NCI-H345 treated with DMSO at 0.1 percent for 48 hours (cell line): ENCODE data around the gene SLC25A34.

Source experiments
- DNase-seq: peaks from one replicate; lab custom pipeline; 2025; ENCODE audit not compliant: unreplicated experiment; lab: John Stamatoyannopoulos, UW

SLC25A34 gene

DNA sequence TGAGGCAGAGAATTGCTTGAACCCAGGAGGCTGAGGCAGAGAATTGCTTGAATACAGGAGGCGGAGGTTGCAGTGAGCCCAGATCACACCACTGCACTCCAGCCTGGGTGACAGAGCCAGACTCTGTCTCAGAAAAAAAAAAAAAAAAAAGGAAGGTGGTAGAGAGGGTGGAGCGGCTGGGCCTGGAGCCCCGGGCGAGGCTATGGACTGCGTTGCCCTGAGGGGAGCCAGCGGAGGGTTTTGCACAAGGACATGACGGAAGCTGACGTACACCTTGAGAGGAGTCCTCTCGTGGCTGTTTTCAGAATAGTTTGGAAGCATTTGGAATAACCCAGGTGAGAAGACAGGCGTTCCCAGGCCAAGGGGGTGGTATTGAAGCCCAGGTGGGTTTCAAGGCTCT, 15.7 kb downstream of the SLC25A34 start:
- DNase-seq, result no peak

DNA sequence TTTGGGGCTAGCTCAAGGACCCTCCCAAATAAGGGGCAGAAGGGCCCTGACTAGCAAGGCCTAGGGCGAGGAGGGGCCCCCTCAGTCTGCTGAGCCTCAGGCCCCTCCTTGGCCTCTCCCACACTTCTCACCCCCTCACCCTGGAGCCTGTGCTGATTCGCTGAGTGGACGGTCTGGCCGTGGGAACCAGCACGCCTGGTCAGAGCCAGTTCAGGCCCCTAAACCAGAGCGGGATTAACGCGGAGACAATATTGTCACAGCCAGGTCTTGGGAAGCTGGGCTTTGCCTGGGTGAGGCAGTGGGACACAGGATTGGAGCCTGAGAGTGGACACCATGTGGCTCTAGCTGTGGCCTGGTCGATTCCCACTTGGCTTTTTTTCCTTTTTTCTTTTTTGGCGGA, 17.7 kb downstream of the SLC25A34 start:
- no peak for DNase-seq

DNA sequence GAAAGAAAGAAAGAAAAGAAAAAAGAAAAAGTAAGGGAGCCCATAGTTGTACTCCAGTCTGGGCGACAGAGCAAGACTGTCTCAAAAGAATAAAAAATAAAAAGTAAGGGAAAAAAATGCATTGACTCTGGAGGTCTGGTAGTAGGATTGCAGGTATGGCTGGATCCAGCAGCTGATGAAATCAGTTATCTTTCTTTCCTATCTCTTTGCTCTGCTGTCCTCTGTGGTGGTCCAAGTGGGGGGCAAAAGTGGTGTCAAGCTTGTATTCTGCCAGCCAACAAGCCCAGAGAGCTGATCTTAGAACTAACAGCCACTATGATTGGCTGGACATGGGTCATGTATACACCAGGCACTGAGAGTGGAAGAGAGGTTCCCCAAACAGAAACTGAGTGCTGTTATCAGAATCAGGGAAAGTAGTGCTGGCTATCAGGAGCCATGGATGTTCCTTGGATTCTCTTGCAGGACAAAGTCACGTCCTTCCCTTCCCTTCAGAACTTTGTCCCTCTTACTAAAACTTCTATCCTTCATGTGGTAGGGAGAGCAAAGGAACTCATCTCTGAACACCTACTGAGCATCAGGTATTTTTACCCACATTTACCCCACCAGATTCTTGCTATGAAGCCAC, 19.1 kb downstream of the SLC25A34 start:
- no peak for DNase-seq

DNA sequence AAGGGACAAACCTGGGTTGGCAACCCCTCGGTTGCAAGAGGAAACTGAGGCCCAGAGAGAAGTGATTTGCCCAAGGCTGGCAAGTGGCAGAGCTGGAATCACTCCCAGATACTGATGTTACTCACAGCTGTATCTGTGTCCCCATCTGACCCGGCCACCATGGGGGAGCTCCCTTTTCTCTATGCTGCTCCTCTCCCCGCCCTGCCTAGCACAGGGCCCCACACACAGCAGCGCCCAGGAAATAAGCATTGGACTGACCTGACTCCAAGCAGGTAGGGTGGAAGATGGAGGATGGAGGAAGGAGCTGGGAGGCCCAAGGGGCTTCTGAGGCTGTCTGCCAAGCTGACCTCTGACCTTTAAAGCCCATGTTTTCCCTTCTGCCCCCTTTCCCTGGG, 19.6 kb downstream of the SLC25A34 start:
- DNase-seq, result no peak

DNA sequence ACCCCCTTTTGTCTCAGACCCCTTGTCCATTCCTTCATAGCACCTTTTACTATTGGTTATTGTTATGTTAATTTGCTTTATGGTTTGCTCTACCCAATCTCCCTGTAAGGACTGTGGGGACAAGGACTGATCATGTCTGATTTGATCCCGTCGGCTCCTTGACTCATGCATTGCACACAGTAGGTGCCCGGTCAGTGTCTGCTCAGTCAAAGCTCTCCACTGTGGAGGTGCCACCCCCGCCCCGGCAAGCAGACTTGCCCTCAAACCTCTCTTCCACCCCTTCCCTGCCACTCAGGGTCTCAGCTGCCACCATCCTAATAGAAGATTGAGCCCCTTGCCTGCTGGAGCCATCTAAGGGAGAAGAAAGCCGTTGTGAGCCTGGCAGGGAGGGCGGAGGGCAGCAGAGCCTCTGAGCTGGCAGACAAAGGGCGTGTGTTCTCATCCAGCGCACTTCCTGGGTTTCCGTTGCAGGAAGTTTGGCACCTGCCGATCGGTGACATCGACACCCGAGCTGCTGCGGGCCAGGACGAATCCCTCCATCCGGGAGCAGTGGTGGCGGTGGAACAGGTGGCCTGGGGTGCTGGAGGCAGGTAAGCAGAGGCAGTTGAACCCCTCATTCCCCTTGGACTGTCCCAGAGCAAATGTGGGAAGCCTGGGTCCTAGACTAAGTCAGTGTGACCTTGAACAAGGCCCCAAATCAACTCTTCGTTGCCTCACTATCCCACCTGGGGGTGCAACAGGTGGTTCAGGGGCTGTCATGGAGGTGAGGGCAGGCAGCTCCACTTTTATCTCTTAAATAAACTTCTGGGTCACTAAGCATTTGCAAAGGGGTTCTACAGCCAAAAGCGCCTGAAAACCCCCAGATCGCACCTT, 20.3 kb downstream of the SLC25A34 start:
- no peak for DNase-seq

DNA sequence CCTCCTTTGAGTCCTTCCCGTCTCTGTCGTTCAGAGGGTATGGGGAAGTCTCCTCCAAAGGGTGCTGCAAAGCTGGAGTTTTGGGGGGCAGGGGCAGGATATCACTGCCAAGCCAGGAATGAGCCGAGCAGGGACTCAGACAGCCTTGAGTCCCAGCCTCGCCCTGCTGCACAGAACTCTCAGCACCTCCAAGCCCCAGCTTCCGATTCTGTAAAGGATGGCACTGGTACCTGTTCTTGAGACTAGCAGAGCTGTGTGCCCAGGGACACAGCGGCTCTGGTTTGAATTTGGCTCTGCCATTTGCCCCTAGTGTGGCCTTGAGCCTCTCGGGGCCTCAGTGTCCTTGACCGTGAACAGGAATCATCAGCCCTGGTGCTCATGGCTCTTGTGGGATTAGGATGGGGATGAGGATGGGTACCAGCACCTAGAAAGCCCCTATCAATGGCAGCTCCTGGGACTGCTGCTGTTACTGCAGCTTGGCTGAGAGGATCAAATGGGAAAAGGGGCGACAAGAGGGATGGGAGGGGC, 21.0 kb downstream of the SLC25A34 start:
- no peak for DNase-seq

DNA sequence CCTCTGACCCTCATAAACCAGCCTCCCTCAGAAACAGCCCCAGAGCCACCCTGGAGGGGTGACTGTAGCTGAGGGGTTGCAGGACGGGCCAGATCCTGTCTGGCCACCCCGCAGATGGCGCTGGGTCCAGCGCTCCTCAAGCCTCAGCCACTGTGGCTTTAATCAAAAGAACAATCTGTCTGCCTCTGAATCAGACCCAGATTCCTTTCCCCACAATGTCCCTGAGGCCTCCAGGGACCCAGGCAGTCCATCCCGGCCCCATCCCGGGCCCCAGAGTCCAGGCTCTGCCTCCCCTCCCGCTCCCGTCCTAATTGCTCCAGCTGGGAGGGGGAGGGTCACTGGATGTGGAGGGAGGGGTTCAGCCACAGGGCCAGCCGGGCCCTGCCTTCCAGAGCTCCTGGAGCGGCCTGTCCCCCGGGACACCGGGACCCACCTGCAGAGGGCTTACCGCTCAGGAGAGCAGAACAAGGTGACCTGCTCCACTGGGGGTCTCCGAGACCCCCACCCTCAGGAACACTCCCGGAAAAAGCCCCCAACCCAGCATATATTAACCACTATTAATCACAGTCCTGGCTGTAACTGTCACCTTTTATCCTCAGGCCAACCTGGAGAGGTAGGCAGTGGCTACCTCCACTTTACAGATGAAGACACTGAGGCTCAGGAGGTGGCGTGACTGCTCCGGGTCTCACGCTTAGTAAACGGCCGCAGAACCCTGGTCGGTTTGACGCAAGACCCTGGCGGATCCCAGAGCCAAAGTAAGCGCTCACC, 21.7 kb downstream of the SLC25A34 start:
- DNase-seq, result no peak

DNA sequence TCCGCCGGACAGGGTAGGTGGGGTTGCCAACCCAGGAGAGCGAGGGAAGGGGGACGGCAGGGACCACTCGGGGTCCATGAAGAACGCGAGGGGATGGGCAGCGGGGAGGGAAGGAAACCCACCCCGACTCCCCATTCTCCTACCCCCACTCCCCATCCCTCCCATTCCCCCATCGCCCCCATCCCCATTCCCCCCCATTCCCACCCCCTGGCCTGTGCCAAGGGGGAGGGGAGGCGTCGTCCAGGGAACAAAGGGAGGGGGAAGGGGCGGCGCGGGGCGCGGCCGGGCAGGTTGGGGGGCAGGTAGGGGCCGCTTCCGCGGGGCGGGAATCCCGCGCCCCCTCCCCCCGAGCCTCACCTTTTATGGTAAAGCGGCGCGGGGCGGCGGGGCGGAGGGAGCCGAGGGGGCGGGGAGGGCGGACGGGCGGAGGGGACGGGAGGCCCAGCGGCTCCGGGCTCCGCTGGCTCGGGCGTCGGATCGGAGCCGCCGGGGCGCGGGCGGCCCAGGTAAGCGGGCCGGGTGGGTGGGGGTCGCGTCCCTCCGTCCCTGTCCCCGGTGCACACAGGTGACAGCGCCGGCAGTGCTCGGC, 22.4 kb downstream of the SLC25A34 start, which contains the start of gene FBLIM1:
Gene FBLIM1, plus strand, starts transcription at position 453 of the 589 bp plus-strand sequence. CDS start 6,189 bp downstream, outside the sequence.
- no peak for DNase-seq

DNA sequence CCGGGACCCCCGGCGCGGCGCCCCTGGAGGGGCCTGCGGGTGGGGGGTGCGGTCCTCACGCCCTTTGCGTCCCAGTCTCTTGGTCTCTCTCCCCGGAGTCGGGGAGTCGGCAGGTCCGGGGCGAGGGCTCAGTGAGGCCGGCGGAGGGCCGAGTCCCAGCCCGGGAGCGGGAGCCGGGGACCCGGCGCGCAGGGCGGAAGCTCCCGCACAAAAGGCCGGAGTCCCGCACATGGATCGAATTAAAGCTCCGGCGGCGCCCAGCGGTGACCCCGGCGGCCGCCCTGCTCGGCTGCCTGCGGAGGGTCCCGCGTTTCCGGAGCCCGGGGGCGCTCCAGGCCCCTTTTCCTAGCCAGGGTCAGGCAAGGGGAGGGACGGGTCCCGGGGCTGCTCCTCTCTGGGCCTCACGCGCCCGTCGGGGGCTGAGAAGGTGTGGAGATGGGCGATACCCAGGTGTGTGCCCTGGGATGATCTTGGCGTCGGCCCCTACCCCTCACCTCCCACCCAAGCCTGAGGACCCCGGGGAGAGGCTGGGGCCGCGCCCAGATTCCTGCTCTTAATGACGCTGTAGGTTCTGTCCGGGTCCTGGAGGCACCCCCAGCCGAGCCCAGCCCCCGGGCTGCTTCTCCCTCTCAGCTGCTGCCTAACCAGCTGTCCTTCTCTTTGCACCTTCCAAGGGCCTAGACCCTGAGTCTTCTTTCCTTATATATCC, 23.0 kb downstream of the SLC25A34 start:
- no peak for DNase-seq

DNA sequence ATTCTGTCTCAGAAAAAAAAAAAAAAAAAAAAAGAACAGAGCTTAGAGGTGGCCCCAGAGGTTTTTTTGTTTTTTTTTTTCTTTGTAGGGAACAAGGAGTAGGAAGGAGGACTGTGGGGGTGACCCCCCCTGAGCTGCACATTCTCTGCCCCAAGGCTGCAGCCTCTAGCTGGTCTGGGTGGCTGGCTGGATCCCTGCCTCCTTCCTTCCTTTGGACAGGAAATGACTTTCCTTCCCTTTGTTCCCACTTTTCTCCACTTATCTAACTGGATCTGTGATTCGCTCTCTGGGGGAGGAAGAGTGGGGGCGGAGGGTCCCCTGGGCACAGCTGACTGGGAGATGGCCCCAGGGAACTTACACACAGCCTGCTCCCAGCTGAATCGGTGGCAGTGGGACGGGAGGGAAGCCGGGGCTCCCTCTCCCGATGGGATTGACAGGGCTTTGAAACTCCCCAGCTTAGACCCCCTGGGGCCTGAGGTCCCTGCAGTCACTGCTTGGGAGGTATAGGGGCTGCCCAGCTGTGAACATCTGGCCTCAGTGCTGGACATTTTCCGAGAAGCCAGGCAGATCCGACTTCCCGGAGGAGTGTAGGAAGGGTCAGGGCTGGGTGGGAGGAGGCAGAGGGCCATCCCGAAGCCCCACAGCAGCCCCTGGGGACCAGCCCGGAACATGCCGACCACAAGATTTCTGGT, 24.6 kb downstream of the SLC25A34 start:
- no peak for DNase-seq

DNA sequence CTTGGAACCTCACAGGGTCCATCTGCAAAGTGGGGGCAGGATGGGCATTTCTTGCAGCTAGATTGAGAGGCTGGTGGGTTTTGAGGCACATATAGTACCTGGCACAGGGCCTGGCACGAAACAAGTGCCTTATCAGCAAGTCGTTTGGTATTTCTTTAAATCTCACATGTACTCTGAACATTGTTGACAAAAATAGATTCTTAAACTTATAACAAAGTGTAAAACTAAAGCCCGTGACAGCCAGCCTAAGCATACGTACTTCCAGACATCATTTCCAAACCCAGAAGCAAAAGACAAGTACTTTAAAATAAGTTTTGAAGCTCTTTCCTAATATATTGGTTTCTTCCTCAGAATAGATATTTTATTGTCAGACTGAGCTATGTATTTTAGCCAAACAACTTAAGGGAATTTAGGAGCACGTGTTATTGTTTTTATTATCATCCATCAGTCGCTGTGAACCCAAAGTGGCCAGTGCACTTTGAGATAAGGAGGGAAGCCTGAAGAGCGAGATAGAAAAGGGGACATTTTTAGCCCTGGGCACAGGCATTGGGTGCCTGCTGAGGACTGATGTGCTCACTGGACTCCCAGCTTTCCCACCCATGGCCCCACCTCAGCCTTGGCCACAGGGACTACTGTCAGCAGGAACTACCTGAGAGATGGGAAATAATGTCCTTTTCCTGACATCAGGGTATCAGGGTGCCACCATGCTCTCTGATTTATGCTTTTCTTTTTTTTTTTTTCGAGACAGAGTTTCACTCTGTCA, 25.5 kb downstream of the SLC25A34 start:
- no peak for DNase-seq

DNA sequence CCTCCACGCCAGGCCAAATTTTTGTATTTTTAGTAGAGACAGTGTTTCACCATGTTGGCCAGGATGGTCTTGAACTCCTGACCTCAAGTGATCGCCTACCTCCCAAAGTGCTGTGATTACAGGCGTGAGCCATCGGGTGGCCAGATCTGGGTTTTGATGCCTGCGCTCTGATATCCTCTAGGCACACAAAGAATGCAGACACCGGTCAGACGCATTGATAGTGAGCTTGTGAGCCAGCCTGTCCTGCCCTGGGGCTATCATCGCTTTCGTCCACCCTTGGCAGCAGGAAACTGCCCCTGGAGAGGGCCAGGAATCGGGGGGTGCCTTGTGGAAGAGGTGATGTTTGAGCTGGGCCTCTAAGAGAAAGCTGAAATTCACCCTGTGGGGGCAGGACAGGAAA, 26.5 kb downstream of the SLC25A34 start:
- DNase-seq, result no peak

DNA sequence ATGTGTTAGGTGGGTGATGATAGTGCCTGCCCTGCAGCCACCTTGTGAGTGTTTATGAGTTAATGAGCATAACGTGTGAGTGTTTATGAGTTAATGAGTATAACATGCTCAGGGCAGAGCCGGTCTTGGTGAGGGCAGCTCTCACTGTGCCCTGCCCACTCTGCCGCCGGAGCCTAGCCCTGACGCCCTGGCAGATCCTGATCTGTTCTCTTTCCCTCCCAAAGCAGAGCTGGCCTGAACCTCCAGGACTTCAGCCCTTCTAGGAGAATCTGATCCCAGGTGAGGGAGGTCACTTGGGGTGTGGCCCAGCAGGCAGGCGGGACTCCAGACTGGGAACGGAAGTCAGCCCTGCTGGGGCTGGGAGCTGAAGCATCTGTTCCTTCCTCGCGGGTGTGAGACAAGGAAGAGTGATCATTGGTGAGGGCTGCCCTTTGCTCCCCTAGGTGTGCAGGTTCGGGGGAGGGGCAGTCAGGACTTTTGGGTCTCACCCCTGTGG, 28.3 kb downstream of the SLC25A34 start:
- DNase-seq, result no peak

DNA sequence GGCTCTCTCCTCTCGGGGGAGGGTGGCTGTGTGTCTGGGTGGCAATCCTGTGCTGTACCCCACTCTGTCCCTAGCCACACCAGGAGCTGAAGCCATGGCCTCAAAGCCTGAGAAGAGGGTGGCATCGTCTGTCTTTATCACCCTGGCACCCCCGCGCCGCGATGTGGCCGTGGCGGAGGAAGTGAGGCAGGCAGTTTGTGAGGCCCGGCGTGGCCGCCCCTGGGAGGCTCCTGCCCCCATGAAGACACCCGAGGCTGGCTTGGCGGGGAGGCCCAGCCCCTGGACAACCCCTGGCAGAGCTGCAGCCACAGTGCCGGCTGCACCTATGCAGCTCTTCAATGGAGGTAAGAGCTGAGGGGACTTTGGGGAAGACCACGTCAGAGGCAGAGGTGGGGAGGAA, 28.8 kb downstream of the SLC25A34 start:
- no peak for DNase-seq

DNA sequence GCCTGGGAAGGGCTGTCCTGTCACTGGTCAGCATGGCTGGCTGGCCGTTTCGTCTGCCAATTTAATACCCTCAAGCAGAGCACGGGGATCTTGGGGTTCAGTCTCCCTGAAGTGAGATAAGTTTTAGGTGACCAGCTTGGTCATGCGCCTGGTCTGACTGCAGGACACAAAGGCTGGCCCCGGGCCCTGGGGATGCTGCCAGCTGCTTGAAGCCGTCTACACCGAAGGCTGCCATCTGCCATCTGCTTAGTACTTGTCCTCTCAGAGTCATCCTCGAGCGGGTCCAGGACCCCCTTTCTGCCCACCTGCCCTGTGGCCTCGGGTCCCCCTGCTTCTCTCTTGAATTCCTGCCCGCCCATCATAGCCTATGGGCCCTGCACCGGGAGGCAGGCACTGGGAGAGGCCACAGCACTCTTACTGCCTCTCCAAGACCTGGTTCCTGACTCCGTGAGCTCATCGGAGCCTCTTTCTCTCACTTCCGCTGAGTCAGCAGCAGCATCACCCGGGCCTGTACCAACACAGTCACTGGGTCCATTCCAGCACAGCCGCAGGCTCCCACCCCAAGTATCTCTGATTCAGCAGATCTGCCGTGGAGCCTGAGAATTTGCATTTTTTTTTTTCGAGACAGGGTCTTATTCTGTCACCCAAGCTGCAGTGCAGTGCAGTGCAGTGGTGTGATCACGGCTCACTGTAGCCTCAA, 29.6 kb downstream of the SLC25A34 start:
- DNase-seq, result no peak

DNA sequence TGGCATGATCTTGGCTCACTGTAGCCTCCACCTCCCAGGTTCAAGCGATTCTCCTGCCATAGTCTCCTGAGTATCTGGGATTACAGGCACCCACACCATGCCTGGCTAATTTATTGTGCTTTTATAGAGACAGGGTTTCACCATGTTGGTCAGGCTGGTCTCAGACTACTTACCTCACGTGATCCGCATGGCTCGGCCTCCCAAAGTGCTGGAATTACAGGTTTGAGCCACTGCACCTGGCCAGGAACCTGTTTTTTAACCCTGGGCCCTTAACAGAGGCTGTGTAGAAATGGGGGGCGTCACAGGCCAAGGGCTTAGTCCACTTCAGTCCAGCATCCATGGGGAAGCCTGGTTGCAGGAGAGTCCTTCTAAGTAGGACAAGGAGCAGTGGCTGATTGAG, 31.9 kb downstream of the SLC25A34 start:
- no peak for DNase-seq

DNA sequence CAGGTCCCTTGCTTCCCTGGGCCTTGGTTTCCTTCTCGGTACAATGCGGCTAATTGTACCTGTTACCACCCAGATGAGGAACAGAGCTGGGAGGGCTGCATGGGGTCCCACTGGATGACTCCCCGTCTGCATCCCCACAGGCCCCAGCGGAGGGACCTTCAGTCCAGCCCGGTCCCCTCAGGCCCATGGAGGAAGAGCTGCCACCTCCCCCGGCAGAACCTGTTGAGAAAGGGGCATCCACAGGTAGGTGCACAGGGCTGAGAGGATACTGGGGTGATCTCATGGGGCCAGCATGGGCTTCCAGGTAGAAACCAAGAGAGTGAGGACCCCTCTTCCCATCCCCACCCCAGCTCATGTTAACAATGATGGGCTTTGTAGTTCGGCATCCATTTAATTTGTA, 32.3 kb downstream of the SLC25A34 start:
- no peak for DNase-seq

DNA sequence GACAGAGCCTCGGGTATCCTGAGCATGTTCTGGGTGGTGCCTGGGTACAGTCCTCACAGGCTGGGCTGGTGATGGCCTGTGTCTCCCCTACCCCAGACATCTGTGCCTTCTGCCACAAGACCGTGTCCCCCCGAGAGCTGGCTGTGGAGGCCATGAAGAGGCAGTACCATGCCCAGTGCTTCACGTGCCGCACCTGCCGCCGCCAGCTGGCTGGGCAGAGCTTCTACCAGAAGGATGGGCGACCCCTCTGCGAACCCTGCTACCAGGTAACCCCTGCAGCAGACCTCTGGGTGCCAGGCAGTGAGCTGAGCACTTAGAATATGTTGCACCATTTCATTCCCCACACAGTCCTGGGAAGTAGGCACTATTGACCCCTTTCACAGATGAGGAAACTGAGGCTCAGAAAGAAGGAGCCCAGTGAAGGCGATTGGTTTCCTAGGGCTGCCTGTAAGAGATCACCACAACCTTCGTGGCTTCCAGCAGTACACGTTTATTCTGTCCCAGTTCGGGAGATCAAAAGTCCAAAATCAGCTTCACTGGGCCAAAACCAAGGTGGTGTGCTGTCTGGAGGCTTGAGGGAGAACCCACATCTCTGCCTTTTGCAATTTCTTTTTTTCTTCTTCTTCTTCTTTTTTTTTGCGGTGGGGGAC, 34.4 kb downstream of the SLC25A34 start:
- no peak for DNase-seq
